Cerebellar cortex (tissue), 1 donor: Measurements from ENCODE around the gene ITPR2.
A peak's percentile ranks its signal among the peaks of the same experiment; 100 is the strongest.

Source experiments
- DNase-seq: peaks from one replicate; pipeline ENCODE4 v3.0.0-alpha.2; 2015; ENCODE audit warnings: low spot score

ITPR2 gene

GRCh38 chr12:26389343-26389742 is 443.7 kb downstream of the ITPR2 start:
- DNase-seq = no peak

DNA sequence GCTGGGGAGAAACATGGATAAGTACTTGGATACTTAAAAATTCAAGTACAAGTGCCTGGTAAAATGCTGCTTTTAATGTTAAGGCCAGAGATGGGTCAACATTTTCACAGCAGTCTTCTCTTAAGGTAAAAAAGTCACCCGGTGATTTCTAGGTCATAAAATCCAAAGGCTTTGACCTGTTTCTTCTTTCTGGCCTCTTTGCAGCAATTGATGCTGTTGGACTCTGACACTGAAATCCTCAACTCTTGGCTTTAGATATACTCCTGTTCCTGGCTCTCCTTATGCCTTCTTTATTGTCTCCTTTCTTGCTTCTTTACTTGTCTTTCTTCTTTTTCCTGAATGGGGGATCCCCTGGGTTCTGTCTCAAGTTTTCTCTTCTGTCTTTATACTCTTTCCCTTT is 448.5 kb downstream of the ITPR2 start:
- DNase-seq = no peak

DNA sequence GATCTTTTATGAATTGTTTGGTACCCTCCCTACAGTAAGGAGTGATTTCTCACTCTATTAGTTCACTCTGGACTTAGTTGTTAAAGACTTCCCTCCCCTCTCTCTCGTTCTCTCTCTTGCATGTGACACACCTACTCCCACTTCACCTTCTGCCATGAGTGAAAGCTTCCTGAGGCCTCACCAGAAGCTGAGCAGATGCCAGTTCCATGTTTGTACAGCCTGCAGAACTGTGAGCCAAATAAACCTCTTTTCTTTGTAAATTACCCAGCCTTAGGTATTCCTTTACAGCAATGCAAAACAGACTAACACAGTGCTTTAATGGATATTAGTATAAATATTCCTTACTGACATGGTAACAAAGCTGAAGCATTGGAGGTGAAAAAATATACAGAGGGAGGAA is 450.0 kb downstream of the ITPR2 start:
- no peak for DNase-seq

GRCh38 chr12:26380897-26381296 is 452.1 kb downstream of the ITPR2 start:
- no peak for DNase-seq

DNA sequence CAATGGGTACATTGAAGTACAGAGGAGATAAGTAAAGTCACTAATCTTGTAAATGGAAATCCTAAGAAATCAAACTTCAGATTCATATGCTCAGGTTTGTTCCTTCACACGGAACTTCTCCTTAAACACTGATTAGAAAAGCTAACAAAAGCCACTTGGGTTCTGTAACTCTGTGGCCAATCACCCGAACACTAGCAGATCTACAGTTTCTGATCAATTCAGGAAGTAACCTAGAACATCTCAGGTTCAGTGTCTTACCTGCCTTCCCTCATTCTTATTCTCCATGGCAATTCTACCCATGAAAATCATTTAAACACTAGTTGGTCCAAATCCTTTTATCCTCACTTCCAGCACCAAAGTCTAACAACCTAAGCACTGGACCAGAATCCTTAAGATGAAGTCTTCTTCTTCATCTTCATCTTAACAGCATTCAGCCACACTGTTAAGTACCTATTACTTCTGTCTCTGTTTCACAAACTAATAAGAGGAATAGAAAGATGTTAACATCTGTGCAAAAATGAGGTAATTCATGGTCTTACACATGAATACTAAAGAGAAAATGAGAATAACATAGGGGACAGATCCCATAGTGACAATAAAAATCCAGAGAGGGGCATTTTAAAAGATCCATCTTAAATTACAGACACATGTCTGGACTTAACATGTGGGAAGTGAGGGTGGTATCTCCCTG is 453.1 kb downstream of the ITPR2 start:
- DNase-seq = no peak

- peak; percentile 12 for DNase-seq
Observed at GRCh38 chr12:26378711-26379110, 454.3 kb downstream of the ITPR2 start.

DNA sequence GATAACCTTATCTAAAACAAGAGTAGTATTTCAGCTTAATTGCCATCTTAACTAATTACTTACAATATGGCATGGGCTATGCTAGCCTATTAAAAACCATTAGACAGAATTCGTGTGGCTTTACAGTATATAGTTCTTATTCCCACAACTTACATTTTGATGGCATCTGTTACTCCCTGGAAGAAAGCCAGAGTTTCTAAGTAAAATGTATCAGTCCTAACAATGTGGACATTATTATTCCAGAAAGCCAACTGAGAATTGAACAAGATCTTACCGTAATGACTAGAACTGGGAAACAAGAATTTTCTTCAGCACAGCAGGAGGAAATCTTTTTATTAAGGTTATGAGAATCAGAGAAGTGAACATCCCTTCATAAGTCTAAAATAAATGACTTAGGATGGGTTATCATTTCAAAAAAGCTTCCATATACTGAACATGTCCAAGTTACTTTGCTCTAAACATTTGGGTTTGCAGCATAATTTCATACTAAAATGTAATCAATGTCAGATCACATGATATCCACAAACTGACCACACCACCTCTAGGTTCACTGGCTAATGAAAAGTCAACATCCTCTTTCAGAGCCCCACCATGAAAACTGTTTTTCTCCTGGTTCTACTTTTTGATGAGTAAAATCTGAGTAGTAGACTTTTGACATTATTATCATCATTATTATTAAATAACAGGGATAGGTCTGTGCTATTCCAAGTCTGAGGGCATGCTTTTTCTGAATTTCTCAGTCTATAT is 457.9 kb downstream of the ITPR2 start:
- no peak for DNase-seq

- DNase-seq = no peak
Observed at GRCh38 chr12:26373606-26374495, 459.1 kb downstream of the ITPR2 start.

- DNase-seq = no peak
Observed at GRCh38 chr12:26372866-26373265, 460.1 kb downstream of the ITPR2 start.

GRCh38 chr12:26370098-26370497 is 462.9 kb downstream of the ITPR2 start:
- peak; percentile 14 for DNase-seq

DNA sequence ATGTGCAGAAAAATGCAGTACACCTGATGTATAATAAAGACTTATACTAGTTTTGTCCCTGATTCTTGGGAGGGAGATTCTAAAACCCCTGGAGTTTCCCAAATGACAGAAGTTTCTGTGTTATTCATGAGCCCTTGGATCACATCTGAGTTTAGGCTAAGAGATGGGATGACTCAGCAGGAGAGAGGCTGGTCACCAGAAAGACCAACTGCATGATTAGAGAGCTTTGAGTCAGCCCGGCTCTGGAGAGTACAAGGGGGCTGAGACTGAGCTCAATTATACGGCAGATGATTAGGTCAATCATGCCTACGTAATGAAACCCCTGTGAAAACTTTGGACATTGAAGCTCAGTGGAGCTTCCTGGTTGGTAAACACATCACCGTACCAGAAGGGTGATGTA is 463.4 kb downstream of the ITPR2 start:
- no peak for DNase-seq

GRCh38 chr12:26367991-26368730 is 464.8 kb downstream of the ITPR2 start:
- DNase-seq = no peak

GRCh38 chr12:26361964-26362363 is 471.0 kb downstream of the ITPR2 start:
- no peak for DNase-seq

DNA sequence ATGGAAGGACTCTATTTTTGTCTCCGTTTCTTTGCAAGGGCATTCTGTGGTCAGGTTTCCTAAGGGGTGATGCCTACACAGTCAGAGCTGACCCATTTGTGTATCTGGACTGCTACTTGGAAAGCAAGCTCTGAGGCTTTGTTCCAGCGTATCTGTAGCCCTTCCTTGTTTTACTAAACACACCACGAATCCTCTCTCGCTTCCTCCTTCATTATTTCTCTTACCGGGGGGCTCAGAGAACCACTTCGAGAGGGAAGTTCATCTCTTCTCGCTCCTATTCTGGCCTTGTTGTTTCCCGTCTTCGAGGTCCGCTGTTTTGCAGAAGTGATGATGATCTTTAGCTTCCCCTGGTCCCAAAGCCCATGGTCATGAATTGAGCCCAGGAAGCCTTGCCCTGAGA is 472.9 kb downstream of the ITPR2 start:
- DNase-seq = no peak

DNA sequence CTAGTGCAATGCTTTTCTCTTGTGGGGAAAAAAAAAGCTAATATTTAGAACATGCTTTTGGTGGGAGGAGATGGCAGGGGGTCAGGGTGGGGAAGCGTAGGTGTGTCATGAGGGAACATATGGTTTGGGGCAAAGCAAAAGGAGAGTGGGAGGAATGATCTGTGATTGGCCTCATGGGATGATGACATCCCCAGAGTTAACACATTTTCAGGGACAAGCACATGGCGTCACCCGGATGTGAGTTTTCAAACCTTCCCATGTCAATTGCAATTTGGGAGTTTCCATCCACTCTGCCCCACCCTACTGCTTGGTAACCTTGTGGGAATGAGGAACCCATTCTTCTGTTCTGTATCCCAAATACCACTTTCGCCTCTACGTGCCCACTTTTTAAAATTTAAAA is 473.4 kb downstream of the ITPR2 start:
- DNase-seq = no peak

- no peak for DNase-seq
Observed at GRCh38 chr12:26358651-26359050, 474.3 kb downstream of the ITPR2 start.

DNA sequence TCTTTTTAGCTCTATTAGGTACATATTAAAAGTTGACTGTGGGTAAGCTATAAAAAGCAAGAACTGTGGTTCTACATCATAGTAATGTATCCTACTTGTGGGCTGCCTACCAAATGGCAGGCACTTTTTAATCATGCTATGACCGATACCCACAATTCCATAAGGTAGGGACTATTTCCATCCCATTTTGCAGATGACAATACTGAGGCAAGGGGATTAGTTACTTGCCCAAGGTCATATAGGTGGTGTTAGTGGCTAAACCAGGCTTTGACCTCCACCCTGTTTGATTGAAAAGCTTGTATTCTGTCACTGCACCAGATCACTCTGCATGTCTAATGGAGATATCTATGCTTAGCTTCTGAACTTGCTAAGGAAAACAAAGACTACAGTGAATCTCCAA is 485.7 kb downstream of the ITPR2 start:
- DNase-seq = no peak

- DNase-seq = no peak
Observed at GRCh38 chr12:26346736-26347135, 486.3 kb downstream of the ITPR2 start.

- DNase-seq = no peak
Observed at GRCh38 chr12:26345471-26346003, 487.5 kb downstream of the ITPR2 start.

- DNase-seq = no peak
Observed at GRCh38 chr12:26341491-26341890, 491.5 kb downstream of the ITPR2 start.

DNA sequence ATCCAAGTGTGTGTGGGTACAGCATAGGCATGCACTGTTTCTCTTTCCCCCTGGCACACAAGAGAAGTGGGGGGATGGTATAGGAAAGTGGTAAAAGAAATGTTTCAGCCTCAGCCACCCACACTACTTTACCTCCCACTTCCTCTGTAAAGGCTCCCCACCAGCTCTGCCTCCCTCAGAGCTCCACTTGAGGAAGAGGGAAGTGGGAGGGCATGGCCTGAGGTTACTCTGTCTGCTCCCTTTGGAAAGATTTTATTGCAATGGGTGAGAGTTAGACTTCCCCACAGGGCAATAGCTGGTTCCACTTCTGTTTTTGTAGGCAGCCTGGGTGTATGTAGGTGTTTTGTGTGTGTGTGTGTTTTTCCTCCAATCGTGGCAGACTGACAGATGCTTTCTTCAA is 492.3 kb downstream of the ITPR2 start:
- DNase-seq = no peak

DNA sequence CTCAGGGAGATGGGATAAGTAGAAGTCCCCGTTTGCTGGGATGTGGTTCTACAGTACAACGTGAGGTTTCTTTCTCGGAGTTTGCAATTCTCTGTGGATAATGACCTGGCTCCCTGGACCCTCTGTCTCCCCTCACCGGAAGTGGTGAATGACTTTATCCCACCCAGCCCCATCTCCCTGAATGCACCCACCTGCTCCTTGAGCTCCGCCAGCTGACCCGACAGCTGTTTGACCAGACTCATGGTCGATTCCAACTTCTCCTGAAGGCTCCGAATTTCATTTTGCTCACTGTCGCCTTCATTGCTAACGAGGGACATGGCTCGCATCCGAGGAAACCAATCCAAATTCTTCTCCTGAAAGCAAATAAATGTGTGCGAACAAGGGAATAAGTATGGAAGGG is 493.0 kb downstream of the ITPR2 start:
- DNase-seq = no peak
